Measurements from ENCODE around the gene ARSG. TPM values are rescaled to one million over a fixed set of nuclear protein-coding genes. Genes with fewer than 3 reads are reported as not detected.
"Not testable (repeated sequence)": the region's sequence is repeated elsewhere in the genome, so short reads cannot be mapped to it uniquely, and the experiment has no call there.

The ARSG gene
- polyA plus RNA-seq, 4 donors = 2.7 to 7.0 (median 4.3) TPM

GRCh38 chr17:68276339-68276738 lies 15.0 kb upstream of the ARSG start:
- not testable (repeated sequence) for DNase-seq (ENCODE audit: low read depth in 4 of 4, low spot score in 3 of 4)

GRCh38 chr17:68277807-68278206 lies 13.5 kb upstream of the ARSG start:
- DNase-seq (ENCODE audit: low read depth in 4 of 4, low spot score in 3 of 4) = no peak

- DNase-seq (ENCODE audit: low read depth in 4 of 4, low spot score in 3 of 4) = not testable (repeated sequence)
These were observed 9.3 kb upstream of the ARSG start for GRCh38 chr17:68281965-68282364.

- no peak for DNase-seq (ENCODE audit: low read depth in 4 of 4, low spot score in 3 of 4)
These were observed 2.9 kb upstream of the ARSG start for GRCh38 chr17:68288375-68288774.

- no peak for DNase-seq (ENCODE audit: low read depth in 4 of 4, low spot score in 3 of 4)
These were observed 2.5 kb upstream of the ARSG start for GRCh38 chr17:68288804-68289203.

GRCh38 chr17:68289473-68289872 lies 1.8 kb upstream of the ARSG start:
- DNase-seq (ENCODE audit: low read depth in 4 of 4, low spot score in 3 of 4) = no peak

GRCh38 chr17:68289936-68290267 lies 1.4 kb upstream of the ARSG start:
- DNase-seq (ENCODE audit: low read depth in 4 of 4, low spot score in 3 of 4) = no peak

- no peak for DNase-seq (ENCODE audit: low read depth in 4 of 4, low spot score in 3 of 4)
These were observed 884 bp upstream of the ARSG start for GRCh38 chr17:68290268-68290954.

- peak in 1 of 4 donors; percentile 48 for DNase-seq (ENCODE audit: low read depth in 4 of 4, low spot score in 3 of 4)
These were observed 767 bp downstream of the ARSG start for GRCh38 chr17:68291836-68292688.

- DNase-seq (ENCODE audit: low read depth in 4 of 4, low spot score in 3 of 4) = no peak
These were observed 1.4 kb downstream of the ARSG start for GRCh38 chr17:68292689-68293040.

GRCh38 chr17:68293490-68294195 lies 2.3 kb downstream of the ARSG start:
- no peak for DNase-seq (ENCODE audit: low read depth in 4 of 4, low spot score in 3 of 4)

GRCh38 chr17:68294196-68294555 lies 2.9 kb downstream of the ARSG start:
- DNase-seq (ENCODE audit: low read depth in 4 of 4, low spot score in 3 of 4) = no peak

GRCh38 chr17:68294617-68295016 lies 3.3 kb downstream of the ARSG start:
- DNase-seq (ENCODE audit: low read depth in 4 of 4, low spot score in 3 of 4) = no peak

GRCh38 chr17:68295086-68295485 lies 3.8 kb downstream of the ARSG start:
- no peak for DNase-seq (ENCODE audit: low read depth in 4 of 4, low spot score in 3 of 4)

GRCh38 chr17:68296217-68297191 lies 5.2 kb downstream of the ARSG start:
- DNase-seq (ENCODE audit: low read depth in 4 of 4, low spot score in 3 of 4) = no peak

- no peak for DNase-seq (ENCODE audit: low read depth in 4 of 4, low spot score in 3 of 4)
These were observed 5.9 kb downstream of the ARSG start for GRCh38 chr17:68297195-68297594.

GRCh38 chr17:68298601-68299000 lies 7.3 kb downstream of the ARSG start:
- DNase-seq (ENCODE audit: low read depth in 4 of 4, low spot score in 3 of 4) = no peak

GRCh38 chr17:68299817-68300216 lies 8.5 kb downstream of the ARSG start:
- no peak for DNase-seq (ENCODE audit: low read depth in 4 of 4, low spot score in 3 of 4)

GRCh38 chr17:68301438-68301959 lies 10.2 kb downstream of the ARSG start:
- DNase-seq (ENCODE audit: low read depth in 4 of 4, low spot score in 3 of 4) = no peak

GRCh38 chr17:68302066-68302564 lies 10.8 kb downstream of the ARSG start:
- no peak for DNase-seq (ENCODE audit: low read depth in 4 of 4, low spot score in 3 of 4)

Measured in left renal pelvis (tissue), 4 donors.